ENCODE data around the gene KCTD5.
A peak's percentile ranks its signal among the peaks of the same experiment; 100 is the strongest.

The KCTD5 gene

GRCh38 chr16:2715519-2715918, 33.2 kb downstream of the KCTD5 start:
- H3K36me3 ChIP-seq (ENCODE audit: insufficient read depth, low read length) = no peaks in the 10 kb centered on the region
- no peaks in the 10 kb centered on the region for H3K79me2 ChIP-seq (ENCODE audit: insufficient read depth, low read length)
- peak overlapping the region; percentile 21 for H3K4me3 ChIP-seq (ENCODE audit: low read length, poor library complexity, severe bottlenecking)
- no peaks in the 10 kb centered on the region for H3F3A ChIP-seq (ENCODE audit: low read depth)
- no peaks in the 10 kb centered on the region for H3K27me3 ChIP-seq (ENCODE audit: insufficient read depth, low read length, poor library complexity, severe bottlenecking)
- H3K4me2 ChIP-seq (ENCODE audit: low read depth, low read length, poor library complexity, severe bottlenecking) = peak overlapping the region; percentile 75
- H3K9ac ChIP-seq (ENCODE audit: low read depth, low read length, poor library complexity, severe bottlenecking) = no peak overlapping the region
- no peaks in the 10 kb centered on the region for H4K20me1 ChIP-seq (ENCODE audit: insufficient read depth, low read length, poor library complexity, severe bottlenecking)
- no peaks in the 10 kb centered on the region for H3K9me2 ChIP-seq (replicated peaks; ENCODE audit: low read depth, low read length)
- no peak overlapping the region for H2AFZ ChIP-seq (ENCODE audit: low read length)
- peaks cover 25% of the 10 kb centered on the region for H3K4me1 ChIP-seq (ENCODE audit: insufficient read depth, low read length, poor library complexity, severe bottlenecking)
- H3K9me3 ChIP-seq (ENCODE audit: insufficient read depth, low read depth, low read length) = no peaks in the 10 kb centered on the region
- TF ChIP-seq EZH2phosphoT487 (IDR thresholded peaks at IDR 0.05; ENCODE audit: borderline replicate concordance) = no peak
- no peak for TF ChIP-seq CTCF (conservative IDR thresholded peaks at IDR 0.05; ENCODE audit: low read length)

- Histone ChIP-seq H2AFZ (ENCODE audit: low read length) (no peak overlapping the region), H3K36me3 (ENCODE audit: insufficient read depth, low read length) (no peaks in the 10 kb centered on the region), H3K9me2 (replicated peaks; ENCODE audit: low read depth, low read length) (no peaks in the 10 kb centered on the region), H3K4me1 (ENCODE audit: insufficient read depth, low read length, poor library complexity, severe bottlenecking) (peaks cover 25% of the 10 kb centered on the region), H3K27me3 (ENCODE audit: insufficient read depth, low read length, poor library complexity, severe bottlenecking) (no peaks in the 10 kb centered on the region), H3K4me2 (ENCODE audit: low read depth, low read length, poor library complexity, severe bottlenecking) (peak overlapping the region; percentile 75), H3K9ac (ENCODE audit: low read depth, low read length, poor library complexity, severe bottlenecking) (peak overlapping the region; percentile 69), H3K79me2 (ENCODE audit: insufficient read depth, low read length) (no peaks in the 10 kb centered on the region), H4K20me1 (ENCODE audit: insufficient read depth, low read length, poor library complexity, severe bottlenecking) (no peaks in the 10 kb centered on the region), H3F3A (ENCODE audit: low read depth) (no peaks in the 10 kb centered on the region), H3K4me3 (ENCODE audit: low read length, poor library complexity, severe bottlenecking) (peak overlapping the region; percentile 69), H3K9me3 (ENCODE audit: insufficient read depth, low read depth, low read length) (no peaks in the 10 kb centered on the region)
- TF ChIP-seq CTCF (conservative IDR thresholded peaks at IDR 0.05; ENCODE audit: low read length) = no peak
- TF ChIP-seq EZH2phosphoT487 (IDR thresholded peaks at IDR 0.05; ENCODE audit: borderline replicate concordance) = no peak
Observed at GRCh38 chr16:2715966-2716885, 33.9 kb downstream of the KCTD5 start.

- H3F3A ChIP-seq (ENCODE audit: low read depth) = no peaks in the 10 kb centered on the region
- no peaks in the 10 kb centered on the region for H3K27me3 ChIP-seq (ENCODE audit: insufficient read depth, low read length, poor library complexity, severe bottlenecking)
- H3K4me1 ChIP-seq (ENCODE audit: insufficient read depth, low read length, poor library complexity, severe bottlenecking) = peaks cover 25% of the 10 kb centered on the region
- H3K9me3 ChIP-seq (ENCODE audit: insufficient read depth, low read depth, low read length) = no peaks in the 10 kb centered on the region
- H3K4me3 ChIP-seq (ENCODE audit: low read length, poor library complexity, severe bottlenecking) = peak overlapping the region; percentile 69
- peak overlapping the region; percentile 69 for H3K9ac ChIP-seq (ENCODE audit: low read depth, low read length, poor library complexity, severe bottlenecking)
- H3K9me2 ChIP-seq (replicated peaks; ENCODE audit: low read depth, low read length) = no peaks in the 10 kb centered on the region
- no peaks in the 10 kb centered on the region for H4K20me1 ChIP-seq (ENCODE audit: insufficient read depth, low read length, poor library complexity, severe bottlenecking)
- no peaks in the 10 kb centered on the region for H3K36me3 ChIP-seq (ENCODE audit: insufficient read depth, low read length)
- TF ChIP-seq EZH2phosphoT487 (IDR thresholded peaks at IDR 0.05; ENCODE audit: borderline replicate concordance) (no peak), CTCF (conservative IDR thresholded peaks at IDR 0.05; ENCODE audit: low read length) (no peak)
- H3K79me2 ChIP-seq (ENCODE audit: insufficient read depth, low read length) = no peaks in the 10 kb centered on the region
- H2AFZ ChIP-seq (ENCODE audit: low read length) = no peak overlapping the region
- H3K4me2 ChIP-seq (ENCODE audit: low read depth, low read length, poor library complexity, severe bottlenecking) = peak overlapping the region; percentile 75
Observed at GRCh38 chr16:2716948-2717347, 34.6 kb downstream of the KCTD5 start.

Data from Loucy (cell line).